Chondrocyte (in vitro differentiated cells): ENCODE results near the gene TNNI3K. TPM values are rescaled to one million over a fixed set of nuclear protein-coding genes. Genes with fewer than 3 reads are reported as not detected.

Source experiments
- DNase-seq: peaks from one replicate; pipeline ENCODE4 v3.0.0; 2021; ENCODE audit warnings: mixed read lengths, low spot score
- H3K27ac Mint-ChIP-seq: one replicate; pipeline ENCODE4 v1.8.0; 2021; ENCODE audit warnings: mild to moderate bottlenecking, moderate library complexity, mixed read lengths; ENCODE audit not compliant: unreplicated experiment
- H3K27me3 Mint-ChIP-seq: 2 replicates; pipeline ENCODE4 v1.8.0; 2021; ENCODE audit warnings: low read depth, mixed read lengths
- H3K36me3 Mint-ChIP-seq: 2 replicates; pipeline ENCODE4 v1.8.0; 2021; ENCODE audit warnings: low read depth, mixed read lengths
- H3K4me1 Mint-ChIP-seq: 2 replicates; pipeline ENCODE4 v1.8.0; 2021; ENCODE audit warnings: low read depth, mild to moderate bottlenecking, mixed read lengths
- H3K4me3 Mint-ChIP-seq: one replicate; pipeline ENCODE4 v1.8.0; 2021; ENCODE audit warnings: mild to moderate bottlenecking, moderate library complexity, mixed read lengths; ENCODE audit not compliant: unreplicated experiment
- H3K9me3 Mint-ChIP-seq: 2 replicates; pipeline ENCODE4 v1.8.0; 2021; ENCODE audit warnings: low read depth, mixed read lengths
- total RNA-seq: library from RNA; stranded (reverse); gene quantifications from 3 replicates; pipeline ENCODE4 v1.2.1, GENCODE V29; 2021
- TF ChIP-seq, protein P1 (sequence below): fragments of 200-600 bp; sonication (generic); IDR thresholded peaks from 2 replicates; pipeline ENCODE4 v1.5.0; 2021; ENCODE audit warnings: antibody characterized with exemption, mild to moderate bottlenecking, moderate library complexity

The TNNI3K gene
- total RNA-seq, 1 donor from 2014 or later, result not detected

DNA sequence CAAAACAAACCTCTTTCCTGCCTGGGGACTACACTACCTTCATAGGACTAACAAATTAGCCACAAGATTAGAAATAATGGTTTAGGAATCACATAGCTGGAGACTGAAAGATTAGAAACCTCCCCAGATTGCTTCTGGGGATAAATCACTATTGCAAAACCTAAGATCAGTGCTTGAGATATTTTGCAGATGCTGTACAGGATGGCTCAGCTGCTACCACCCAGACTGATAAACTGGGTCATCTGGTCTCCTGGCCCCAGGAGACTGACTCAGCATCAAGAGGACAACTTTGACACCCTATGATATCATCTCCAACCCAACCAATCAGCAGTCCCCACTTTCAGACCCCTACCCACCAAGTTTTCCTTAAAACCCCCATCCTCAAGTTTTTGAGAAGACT is 140.2 kb downstream of the TNNI3K start:
- Mint-ChIP-seq H3K36me3 (no peaks in the 10 kb centered on the region), H3K9me3 (no peaks in the 10 kb centered on the region), H3K27me3 (no peaks in the 10 kb centered on the region), H3K27ac (no peak overlapping the region), H3K4me1 (peaks cover 7% of the 10 kb centered on the region), H3K4me3 (no peak overlapping the region)
- TF ChIP-seq, protein P1, sequence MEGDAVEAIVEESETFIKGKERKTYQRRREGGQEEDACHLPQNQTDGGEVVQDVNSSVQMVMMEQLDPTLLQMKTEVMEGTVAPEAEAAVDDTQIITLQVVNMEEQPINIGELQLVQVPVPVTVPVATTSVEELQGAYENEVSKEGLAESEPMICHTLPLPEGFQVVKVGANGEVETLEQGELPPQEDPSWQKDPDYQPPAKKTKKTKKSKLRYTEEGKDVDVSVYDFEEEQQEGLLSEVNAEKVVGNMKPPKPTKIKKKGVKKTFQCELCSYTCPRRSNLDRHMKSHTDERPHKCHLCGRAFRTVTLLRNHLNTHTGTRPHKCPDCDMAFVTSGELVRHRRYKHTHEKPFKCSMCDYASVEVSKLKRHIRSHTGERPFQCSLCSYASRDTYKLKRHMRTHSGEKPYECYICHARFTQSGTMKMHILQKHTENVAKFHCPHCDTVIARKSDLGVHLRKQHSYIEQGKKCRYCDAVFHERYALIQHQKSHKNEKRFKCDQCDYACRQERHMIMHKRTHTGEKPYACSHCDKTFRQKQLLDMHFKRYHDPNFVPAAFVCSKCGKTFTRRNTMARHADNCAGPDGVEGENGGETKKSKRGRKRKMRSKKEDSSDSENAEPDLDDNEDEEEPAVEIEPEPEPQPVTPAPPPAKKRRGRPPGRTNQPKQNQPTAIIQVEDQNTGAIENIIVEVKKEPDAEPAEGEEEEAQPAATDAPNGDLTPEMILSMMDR, result no peak
- DNase-seq, result no peak

DNA sequence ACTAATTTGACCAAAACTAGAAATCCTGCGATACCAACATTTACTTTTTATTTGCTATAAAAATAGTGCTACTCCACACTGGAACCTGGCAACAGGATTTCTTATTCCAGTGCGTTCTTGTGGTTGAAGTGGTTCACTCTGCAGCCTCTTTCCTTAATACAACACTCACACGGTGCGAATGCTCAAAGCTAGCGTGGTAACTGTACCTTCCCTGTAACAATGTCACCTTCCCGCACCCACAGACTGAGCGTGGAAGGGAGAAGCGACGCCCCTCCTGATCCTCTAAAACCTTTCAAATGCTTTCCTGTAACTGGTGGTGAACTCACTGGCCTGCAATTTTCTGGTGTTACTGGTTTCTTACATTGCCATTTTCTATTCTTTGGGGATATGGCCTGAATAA is 145.1 kb downstream of the TNNI3K start:
- no peak for DNase-seq
- H3K36me3 Mint-ChIP-seq, result no peaks in the 10 kb centered on the region
- H3K4me3 Mint-ChIP-seq, result no peak overlapping the region
- peaks cover 6% of the 10 kb centered on the region for H3K27me3 Mint-ChIP-seq
- H3K4me1 Mint-ChIP-seq, result peaks cover 4% of the 10 kb centered on the region
- no peak overlapping the region for H3K27ac Mint-ChIP-seq
- H3K9me3 Mint-ChIP-seq, result no peaks in the 10 kb centered on the region
- TF ChIP-seq, protein P1, result no peak

DNA sequence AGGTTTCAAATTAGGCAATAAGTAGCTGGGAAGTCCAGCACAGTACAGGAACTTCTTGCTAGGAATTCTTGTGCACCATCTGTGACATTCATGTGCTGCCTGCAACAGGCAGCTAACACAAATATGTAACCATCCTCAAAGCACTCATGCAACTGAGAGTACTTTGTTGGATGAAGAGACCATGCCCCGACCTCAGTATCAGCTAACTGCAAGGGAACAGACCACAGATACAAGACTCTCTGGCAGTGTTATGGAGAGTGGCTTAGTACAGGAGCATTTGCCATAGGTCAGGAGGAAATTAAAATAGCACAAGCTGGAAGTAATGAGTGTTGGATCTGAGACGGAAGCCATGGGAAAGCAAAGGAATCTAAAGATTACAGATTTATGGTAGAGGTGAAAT is 153.7 kb downstream of the TNNI3K start:
- Mint-ChIP-seq H3K9me3 (no peaks in the 10 kb centered on the region), H3K27me3 (peaks cover 5% of the 10 kb centered on the region), H3K36me3 (peaks cover 1% of the 10 kb centered on the region), H3K4me3 (no peak overlapping the region), H3K4me1 (no peaks in the 10 kb centered on the region), H3K27ac (no peak overlapping the region)
- TF ChIP-seq, protein P1, result no peak
- no peak for DNase-seq

DNA sequence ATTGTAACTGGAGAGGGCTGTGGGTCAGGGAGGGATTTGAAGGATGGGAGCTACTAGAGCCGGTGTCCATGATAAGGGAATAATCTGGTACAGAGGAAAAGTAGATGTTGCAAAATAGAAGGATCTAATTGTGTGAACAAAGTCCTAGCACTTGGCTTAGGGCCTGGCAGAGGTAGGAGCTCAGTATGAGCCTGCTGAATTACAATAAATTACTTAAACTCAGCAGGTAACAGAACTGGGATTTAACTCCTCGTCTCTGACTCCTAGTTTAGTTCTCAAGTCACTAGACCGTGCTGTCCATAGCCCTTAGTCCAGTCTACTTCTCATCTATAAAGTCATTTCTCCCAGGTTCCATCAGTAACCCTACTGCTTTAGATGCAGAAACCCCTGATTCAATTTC is 157.0 kb downstream of the TNNI3K start:
- peaks cover 5% of the 10 kb centered on the region for H3K27me3 Mint-ChIP-seq
- no peaks in the 10 kb centered on the region for H3K9me3 Mint-ChIP-seq
- no peak overlapping the region for H3K27ac Mint-ChIP-seq
- peaks cover 1% of the 10 kb centered on the region for H3K36me3 Mint-ChIP-seq
- no peak for DNase-seq
- H3K4me1 Mint-ChIP-seq, result peaks cover 13% of the 10 kb centered on the region
- TF ChIP-seq, protein P1, result no peak
- H3K4me3 Mint-ChIP-seq, result no peak overlapping the region

DNA sequence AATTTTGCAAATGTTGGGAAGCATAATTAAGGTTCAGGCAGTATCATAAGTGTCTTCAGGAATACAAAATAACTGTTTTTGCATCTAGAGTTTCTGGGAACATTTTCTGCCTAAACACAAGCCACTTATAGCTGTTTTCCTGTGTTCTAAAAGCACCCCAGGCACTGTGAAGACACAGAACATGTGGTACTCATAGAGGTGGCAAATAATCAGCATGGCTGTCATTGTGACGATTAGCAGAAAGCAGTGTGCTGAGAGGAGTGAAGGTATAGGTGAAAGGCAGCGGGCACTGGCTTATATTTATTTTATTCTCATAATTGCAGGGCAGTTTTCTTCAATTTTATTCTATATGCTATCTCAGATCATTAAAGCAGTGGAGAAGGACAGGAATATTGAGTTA is 157.7 kb downstream of the TNNI3K start:
- no peak for DNase-seq
- H3K27ac Mint-ChIP-seq, result no peak overlapping the region
- H3K27me3 Mint-ChIP-seq, result peaks cover 5% of the 10 kb centered on the region
- H3K9me3 Mint-ChIP-seq, result no peaks in the 10 kb centered on the region
- H3K4me3 Mint-ChIP-seq, result no peak overlapping the region
- H3K36me3 Mint-ChIP-seq, result peaks cover 1% of the 10 kb centered on the region
- peaks cover 13% of the 10 kb centered on the region for H3K4me1 Mint-ChIP-seq
- TF ChIP-seq, protein P1, result no peak
